ENCODE data around the gene EPHA10. TPM values are rescaled to one million over a fixed set of nuclear protein-coding genes. Genes with fewer than 3 reads are reported as not detected.

EPHA10 gene
- total RNA-seq, 1 donor from 2014 or later: 0.17 TPM

DNA sequence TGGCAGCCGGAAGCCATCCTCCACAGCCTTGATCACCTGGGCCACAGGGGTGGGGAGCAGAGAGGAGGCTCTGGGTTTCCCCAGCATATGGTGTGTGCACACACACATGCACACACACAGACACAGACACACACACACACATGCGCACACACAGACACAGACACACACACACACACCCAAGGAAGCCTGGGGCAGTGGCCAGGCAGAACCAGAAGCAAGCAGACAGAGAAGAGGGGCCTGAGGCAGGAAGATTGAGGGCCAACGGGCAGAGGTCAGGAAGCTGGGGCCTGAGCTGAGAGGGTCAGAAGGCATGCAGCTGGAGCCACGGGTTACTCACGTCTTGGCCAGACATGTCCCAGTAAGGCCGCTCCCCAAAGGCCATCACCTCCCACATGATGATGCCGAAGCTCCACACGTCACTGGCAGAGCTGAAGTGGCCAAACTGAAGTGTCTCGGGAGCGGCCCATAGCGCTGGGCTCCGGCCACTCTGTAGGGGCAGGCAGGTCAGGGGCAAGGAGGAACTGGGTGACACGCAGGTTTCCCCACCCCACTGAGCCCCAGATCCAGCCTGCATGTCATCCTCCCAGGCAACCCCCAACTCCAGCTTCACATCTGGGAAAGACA, 45.2 kb downstream of the EPHA10 start:
- H3K4me3 ChIP-seq (ENCODE audit: low read depth, low read length): no peak overlapping the region
- DNase-seq (ENCODE audit: low read depth): no peak
- TF ChIP-seq, protein P1, sequence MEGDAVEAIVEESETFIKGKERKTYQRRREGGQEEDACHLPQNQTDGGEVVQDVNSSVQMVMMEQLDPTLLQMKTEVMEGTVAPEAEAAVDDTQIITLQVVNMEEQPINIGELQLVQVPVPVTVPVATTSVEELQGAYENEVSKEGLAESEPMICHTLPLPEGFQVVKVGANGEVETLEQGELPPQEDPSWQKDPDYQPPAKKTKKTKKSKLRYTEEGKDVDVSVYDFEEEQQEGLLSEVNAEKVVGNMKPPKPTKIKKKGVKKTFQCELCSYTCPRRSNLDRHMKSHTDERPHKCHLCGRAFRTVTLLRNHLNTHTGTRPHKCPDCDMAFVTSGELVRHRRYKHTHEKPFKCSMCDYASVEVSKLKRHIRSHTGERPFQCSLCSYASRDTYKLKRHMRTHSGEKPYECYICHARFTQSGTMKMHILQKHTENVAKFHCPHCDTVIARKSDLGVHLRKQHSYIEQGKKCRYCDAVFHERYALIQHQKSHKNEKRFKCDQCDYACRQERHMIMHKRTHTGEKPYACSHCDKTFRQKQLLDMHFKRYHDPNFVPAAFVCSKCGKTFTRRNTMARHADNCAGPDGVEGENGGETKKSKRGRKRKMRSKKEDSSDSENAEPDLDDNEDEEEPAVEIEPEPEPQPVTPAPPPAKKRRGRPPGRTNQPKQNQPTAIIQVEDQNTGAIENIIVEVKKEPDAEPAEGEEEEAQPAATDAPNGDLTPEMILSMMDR (conservative IDR thresholded peaks at IDR 0.05; ENCODE audit: low read depth, low read length): no peak

DNA sequence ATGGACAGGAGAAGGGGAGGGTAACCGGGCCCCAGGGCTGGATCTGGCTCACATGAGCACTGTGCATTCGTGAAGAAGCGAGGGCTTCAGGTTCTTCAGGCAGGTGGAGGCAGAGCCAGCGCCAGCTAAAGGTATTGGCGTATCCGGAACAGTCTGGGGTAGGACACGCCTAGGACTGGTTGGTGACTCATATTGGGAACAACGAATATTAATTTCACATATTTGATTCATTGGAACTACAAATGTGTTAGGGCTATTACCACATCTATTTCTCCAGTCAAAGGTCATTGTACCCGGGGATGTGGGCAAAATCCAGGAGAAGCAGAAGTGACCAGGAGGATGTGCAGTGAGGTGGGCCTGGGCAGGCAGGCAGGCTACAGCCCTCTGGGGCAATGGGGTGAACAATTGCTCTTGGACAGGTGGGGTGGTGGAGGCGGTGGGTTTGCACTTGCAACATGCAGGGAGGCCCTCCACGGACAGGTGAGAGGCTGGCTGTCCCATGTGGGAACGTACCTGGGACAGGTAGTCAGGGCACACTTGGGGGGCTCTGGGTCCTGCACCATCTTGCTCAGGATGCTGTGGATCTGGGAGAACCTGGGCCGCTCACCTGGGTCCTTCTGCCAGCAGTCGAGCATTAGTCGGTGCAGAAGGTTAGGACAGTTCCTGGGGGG, 45.9 kb downstream of the EPHA10 start:
- H3K4me3 ChIP-seq (ENCODE audit: low read depth, low read length): no peak overlapping the region
- TF ChIP-seq, protein P1 (conservative IDR thresholded peaks at IDR 0.05; ENCODE audit: low read depth, low read length): no peak
- no peak for DNase-seq (ENCODE audit: low read depth)

DNA sequence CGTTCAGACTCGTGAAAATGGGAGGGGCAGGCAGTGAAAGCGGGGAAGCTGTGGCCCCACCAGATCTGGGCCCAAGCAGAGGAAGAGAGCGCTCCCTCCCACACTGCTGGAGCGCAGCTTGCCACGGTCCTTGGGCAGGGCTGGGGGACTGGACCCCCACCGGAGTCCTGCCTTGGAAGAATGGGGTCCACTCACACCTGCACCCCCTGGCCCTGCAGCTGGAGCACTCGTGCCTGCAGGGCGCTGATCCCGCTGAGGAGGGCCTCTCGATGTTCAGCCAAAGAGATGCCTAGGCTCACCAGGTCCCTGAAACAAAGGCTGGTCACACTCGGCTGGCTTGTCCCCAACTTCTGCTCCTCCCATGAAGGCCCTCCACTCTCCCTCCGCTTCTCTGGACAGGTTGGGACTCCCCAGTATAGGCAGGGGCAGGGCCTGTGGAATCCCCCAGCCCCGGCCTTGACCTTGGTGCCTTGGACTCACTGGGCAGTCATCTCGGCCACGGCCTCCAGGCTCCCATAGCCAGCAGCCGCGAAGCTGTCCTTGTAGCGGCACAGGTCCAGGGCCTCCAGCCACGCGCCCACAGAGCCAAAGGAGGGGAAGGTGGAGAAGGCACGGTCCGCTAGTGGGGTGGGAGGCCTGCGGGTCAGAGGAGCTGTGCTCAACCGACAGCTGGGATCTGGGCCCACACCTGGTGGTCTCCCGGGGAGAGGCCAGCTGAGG, 46.6 kb downstream of the EPHA10 start:
- DNase-seq (ENCODE audit: low read depth): no peak
- no peak overlapping the region for H3K4me3 ChIP-seq (ENCODE audit: low read depth, low read length)
- TF ChIP-seq, protein P1 (conservative IDR thresholded peaks at IDR 0.05; ENCODE audit: low read depth, low read length): no peak

DNA sequence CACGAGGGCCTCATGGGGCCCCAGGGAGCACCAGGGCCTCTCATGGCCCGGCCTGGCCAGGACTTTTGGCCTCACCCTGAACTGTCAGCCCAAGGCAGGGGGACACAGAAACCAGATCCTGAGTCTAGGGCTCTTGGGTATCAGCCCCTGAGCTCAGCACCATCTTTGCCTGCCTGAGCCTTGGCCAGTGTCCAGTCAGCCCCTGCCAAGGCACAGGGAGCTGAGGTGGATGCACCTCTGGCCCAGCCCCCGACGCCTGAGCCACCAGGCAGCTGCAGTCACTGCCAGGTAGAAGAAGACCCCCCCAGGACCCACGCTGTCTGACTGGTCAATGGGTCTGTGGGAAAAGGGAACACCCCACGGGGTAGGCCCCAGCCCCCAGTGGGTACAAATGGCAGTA, 47.3 kb downstream of the EPHA10 start:
- TF ChIP-seq, protein P1 (conservative IDR thresholded peaks at IDR 0.05; ENCODE audit: low read depth, low read length): no peak
- no peak overlapping the region for H3K4me3 ChIP-seq (ENCODE audit: low read depth, low read length)
- no peak for DNase-seq (ENCODE audit: low read depth)

DNA sequence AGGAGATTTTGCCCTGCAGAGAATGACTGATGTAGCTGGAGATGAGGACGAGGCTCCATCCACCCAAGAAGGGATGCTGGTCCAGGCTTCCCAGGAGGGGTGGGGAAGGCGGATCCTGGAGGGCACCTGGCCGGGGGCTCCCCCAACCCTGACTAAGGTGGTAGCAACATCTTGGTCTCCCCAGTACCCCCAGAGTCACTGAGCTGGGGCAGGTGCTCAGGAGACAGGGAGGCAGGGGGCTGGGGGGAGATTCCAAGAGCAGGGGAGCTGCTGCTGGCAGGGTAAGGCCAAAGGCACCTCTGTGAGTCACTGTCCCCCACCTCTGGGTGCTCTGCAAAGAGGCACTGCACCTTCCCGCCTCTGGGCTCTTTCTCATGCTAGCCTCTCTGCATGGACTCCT, 48.6 kb downstream of the EPHA10 start:
- DNase-seq (ENCODE audit: low read depth): no peak
- TF ChIP-seq, protein P1 (conservative IDR thresholded peaks at IDR 0.05; ENCODE audit: low read depth, low read length): no peak
- no peak overlapping the region for H3K4me3 ChIP-seq (ENCODE audit: low read depth, low read length)

DNA sequence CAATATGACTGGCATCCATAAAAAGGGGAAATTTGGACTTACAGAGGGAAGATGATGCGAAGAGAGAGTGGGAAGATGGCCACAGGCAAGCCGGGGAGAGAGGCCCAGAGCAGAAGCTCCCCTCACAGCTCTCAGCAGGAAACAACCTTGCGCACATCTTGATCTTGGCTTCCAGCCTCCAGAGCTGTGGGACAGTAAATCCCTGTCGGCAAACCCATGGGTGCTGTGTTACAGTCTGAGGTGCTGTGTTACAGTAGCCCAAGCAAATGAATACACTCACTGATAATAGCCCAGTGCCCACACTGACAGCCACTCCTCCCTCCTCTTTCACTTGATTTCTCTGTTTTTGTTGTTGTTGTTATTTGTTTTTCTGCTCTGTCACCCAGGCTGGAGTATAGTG, 50.2 kb downstream of the EPHA10 start:
- TF ChIP-seq, protein P1 (conservative IDR thresholded peaks at IDR 0.05; ENCODE audit: low read depth, low read length): no peak

More for the DNA sequence above, 50.2 kb downstream of the EPHA10 start:
- no peak overlapping the region for H3K4me3 ChIP-seq (ENCODE audit: low read depth, low read length)
- no peak for DNase-seq (ENCODE audit: low read depth)
